T follicular helper cell (primary cell): ENCODE measurements around the gene CLDN9.
"Not testable (repeated sequence)": the region's sequence is repeated elsewhere in the genome, so short reads cannot be mapped to it uniquely, and the experiment has no call there.

Source experiments
- DNase-seq: peaks from one replicate; pipeline ENCODE4 v3.0.0-alpha.2; 2020; ENCODE audit warnings: low read depth

CLDN9 gene

DNA sequence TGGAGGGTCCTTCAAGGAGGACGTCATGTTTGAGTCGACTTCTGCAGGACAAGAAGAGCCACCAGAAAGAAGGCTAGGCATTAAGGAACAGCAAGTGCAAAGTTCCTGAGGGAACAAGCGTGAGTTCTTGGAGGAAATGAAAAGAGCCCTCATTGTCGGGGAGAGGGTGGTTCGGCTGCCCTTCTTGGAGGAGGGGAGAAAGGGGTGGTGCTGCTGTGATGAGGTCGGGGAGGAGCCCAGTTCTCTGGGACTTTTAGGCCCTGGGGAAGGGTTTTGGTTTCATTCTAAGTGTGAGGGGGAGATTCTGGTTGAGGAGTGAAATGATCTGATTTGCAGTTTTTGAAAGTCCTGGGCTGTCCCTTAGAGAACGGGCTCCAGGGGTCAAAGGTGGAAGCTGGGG, 19.9 kb downstream of the CLDN9 start:
- no peak for DNase-seq

DNA sequence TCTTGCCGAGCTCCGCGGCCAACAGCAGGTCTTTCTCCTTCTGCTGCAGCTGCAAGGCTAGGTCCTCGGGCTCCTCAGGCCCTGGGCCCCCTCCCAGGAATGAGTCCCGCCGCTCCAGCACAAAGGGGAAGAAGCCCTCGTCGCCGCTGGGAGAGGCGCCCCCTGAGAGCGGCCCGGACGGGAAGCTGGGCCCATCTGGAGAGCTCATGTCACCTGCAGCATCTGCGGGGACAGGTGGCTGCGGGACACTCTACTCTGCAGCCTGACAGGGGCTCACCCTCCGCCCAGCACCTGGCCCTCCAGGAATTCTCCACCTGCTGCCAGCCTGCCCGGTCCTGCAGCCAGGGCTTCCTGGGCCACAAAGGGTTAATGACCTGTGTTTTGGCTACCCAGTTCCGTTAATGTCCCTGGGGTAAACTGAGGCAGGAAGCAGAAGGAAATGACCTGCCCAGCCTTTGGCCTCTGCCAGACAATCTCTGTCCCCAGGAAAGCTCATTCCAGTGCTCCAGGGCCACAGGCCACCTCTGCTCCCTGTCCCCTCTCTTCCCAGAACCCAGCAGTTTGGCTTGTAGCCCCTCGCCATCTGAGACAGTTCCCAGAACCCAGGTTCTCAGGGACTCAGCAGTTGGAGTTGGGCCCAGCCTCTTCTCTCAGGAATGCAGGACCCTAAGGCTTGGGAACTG, 22.7 kb downstream of the CLDN9 start:
- no peak for DNase-seq

GRCh38 chr16:3035972-3036725, 23.4 kb downstream of the CLDN9 start:
- no peak for DNase-seq

GRCh38 chr16:3036726-3037315, 24.1 kb downstream of the CLDN9 start, which contains the start of gene BICDL2:
Gene BICDL2, minus strand, starts transcription at chr16:3036944. Its CDS starts 1,448 bp downstream, at chr16:3035496.
- no peak for DNase-seq

- DNase-seq: no peak
These were observed 25.5 kb downstream of the CLDN9 start for GRCh38 chr16:3038256-3038655.

GRCh38 chr16:3038896-3039295, 26.2 kb downstream of the CLDN9 start:
- DNase-seq: no peak

DNA sequence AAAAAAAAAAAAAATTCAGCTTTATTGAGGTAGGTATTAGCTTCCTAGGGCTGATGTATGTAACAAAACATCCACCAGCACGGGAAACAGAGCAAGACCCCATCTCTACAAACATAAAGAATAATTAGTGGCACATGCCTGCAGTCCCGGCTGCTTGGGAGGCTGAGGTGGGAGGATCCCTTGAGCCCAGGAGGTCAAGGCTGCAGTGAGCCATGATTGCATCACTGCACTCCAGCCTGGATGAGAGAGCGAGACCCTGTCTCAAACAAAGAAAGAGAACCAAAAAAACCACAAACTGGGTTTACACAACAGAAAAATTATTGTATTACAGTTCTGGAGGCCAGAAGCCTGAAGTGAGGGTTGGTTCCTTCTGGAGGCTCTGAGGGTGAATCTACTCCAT, 29.7 kb downstream of the CLDN9 start:
- no peak for DNase-seq

DNA sequence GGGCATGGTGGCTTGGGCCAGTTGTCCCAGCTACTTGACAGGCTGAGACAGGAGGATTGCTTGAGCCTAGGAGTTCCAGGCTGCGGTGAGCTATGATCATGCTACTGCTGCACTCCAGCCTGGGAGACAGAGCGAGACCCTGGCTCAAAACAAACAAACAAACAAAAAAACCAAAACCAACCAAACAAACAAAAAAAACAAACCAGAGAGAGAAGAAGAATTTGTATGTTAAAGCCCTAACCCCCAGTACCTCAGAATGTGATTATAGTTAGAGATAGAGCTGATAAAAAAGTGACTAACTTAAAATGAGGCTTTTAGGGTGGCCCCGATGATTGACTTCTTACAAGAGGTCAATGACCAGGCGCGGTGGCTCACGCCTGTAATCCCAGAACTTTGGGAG, 32.0 kb downstream of the CLDN9 start:
- DNase-seq: no peak

- DNase-seq: no peak
These were observed 33.3 kb downstream of the CLDN9 start, which contains the start of gene MMP25 for GRCh38 chr16:3045758-3046640. Gene MMP25, plus strand, starts transcription at chr16:3046561. Its CDS starts 357 bp downstream, at chr16:3046918.

DNA sequence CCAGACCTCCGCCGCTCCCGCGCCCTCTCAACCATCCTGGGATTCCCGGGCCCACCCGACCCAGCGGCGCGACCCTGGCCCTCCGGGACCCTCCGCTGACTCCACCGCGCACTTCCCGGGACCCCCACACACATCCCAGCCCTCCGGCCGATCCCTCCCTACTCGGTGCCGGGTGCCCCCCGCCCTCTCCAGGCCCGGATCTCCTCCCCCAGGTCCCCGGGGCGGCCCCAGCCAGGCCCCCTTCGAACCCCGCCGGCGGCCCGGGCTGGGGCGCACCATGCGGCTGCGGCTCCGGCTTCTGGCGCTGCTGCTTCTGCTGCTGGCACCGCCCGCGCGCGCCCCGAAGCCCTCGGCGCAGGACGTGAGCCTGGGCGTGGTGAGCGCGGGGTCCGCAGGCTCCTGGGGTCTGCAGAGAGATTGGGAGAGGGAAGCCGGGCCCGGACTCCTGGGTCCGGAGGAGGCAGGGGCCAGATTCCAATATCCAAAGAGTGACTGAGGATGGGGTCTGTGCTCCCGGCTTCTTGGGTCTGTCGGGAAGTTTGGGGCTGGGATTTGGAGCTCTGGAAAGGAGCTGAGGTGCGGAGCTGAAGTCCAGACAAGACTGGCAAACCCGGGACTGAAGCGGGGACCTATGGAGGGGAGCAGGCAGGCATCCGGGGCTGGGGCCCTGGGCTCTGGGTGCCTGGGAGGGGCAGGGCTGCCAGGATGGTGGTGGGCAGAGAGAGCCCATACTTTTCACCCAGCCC, 34.1 kb downstream of the CLDN9 start:
- no peak for DNase-seq

DNA sequence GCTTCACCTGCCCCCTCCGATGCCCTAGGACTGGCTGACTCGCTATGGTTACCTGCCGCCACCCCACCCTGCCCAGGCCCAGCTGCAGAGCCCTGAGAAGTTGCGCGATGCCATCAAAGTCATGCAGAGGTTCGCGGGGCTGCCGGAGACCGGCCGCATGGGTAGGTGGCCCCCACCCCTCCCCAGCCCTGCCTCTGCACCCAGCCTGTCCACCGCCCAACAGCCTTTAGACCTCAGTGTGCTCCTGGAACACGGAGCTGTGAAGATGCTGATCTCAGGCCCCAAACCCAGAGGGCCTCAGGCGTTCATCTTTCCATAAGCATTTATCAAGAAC, 34.6 kb downstream of the CLDN9 start:
- no peak for DNase-seq

GRCh38 chr16:3049921-3050481, 37.3 kb downstream of the CLDN9 start:
- DNase-seq: no peak

- no peak for DNase-seq
These were observed 37.8 kb downstream of the CLDN9 start for GRCh38 chr16:3050487-3050886.

GRCh38 chr16:3051009-3051408, 38.3 kb downstream of the CLDN9 start:
- no peak for DNase-seq

GRCh38 chr16:3051494-3051893, 38.8 kb downstream of the CLDN9 start:
- DNase-seq: no peak

- DNase-seq: not testable (repeated sequence)
These were observed 40.0 kb downstream of the CLDN9 start for GRCh38 chr16:3052571-3053329.

GRCh38 chr16:3053330-3053710, 40.6 kb downstream of the CLDN9 start:
- not testable (repeated sequence) for DNase-seq

DNA sequence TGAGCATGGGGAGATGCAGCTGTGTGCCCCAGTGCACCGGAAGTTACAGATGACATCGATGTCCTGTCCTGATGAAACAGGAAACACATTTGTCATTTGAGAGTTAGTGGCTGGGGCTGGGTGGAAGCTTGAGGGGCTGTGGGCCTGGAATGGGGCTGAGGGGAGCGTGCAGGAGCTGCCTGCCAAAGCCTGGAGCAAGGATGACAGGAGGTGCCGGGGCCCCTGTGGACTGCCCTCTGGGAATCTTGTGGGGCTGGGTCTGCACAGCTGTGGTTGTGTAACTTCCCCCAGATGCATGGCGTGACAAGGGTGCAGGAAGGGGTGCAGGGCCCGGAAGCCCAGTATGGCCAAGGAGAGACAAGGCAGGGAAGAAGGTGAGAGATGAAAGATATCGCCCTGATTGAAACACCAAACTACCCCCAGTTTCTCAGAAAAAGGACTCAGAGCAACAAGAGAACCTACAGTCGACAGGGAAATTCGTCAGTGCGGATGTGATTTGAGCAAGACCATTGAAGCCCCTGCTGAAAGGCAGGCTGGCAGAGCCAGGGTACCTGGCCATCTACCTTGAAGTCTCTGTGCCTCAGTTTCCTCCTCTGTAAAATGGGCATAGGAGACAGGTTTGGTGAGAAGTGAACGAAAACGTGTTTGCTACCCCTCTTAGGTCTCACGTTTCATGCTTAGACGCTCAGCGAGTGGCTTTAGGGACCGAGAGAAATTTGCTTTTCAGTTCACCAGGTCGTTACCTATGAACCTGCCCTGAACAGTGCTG, 42.4 kb downstream of the CLDN9 start:
- DNase-seq: no peak

- DNase-seq: not testable (repeated sequence)
These were observed 43.0 kb downstream of the CLDN9 start for GRCh38 chr16:3055734-3056115.
